NB4 (cell line): ENCODE measurements around the gene RAMAC.

Source experiments
- DNase-seq: peaks from one replicate; pipeline ENCODE4 v3.0.0; 2010; ENCODE audit warnings: low read depth
- H3K4me3 ChIP-seq: one replicate; pipeline ENCODE4 v1.5.1; 2011; ENCODE audit warnings: mild to moderate bottlenecking, low read depth, low read length, moderate library complexity
- CTCF ChIP-seq: IDR thresholded peaks from one replicate; pipeline ENCODE4 v1.5.1; 2012; ENCODE audit warnings: low read depth, low read length
- MAX ChIP-seq: IDR thresholded peaks from 2 replicates; pipeline ENCODE4 v1.6.1; 2011; ENCODE audit warnings: low read depth, low read length
- MYC ChIP-seq: IDR thresholded peaks from 2 replicates; pipeline ENCODE4 v1.6.1; 2011; ENCODE audit warnings: low read depth, low read length
- POLR2A ChIP-seq: IDR thresholded peaks from 2 replicates; pipeline ENCODE4 v1.6.1; 2011; ENCODE audit warnings: mild to moderate bottlenecking; ENCODE audit not compliant: insufficient read length; ENCODE audit errors: extremely low read depth

The RAMAC gene

GRCh38 chr15:82980981-82981380 is 5.0 kb upstream of the RAMAC start:
- DNase-seq = no peak
- no peak overlapping the region for H3K4me3 ChIP-seq
- no peak for TF ChIP-seq CTCF
- TF ChIP-seq MAX = no peak
- no peak for TF ChIP-seq MYC
- TF ChIP-seq POLR2A = no peak

GRCh38 chr15:82986442-82986780 is 401 bp downstream of the RAMAC start:
- TF ChIP-seq MAX (no peak), POLR2A (no peak), CTCF (no peak), MYC (no peak)
- peak overlapping the region; percentile 99 for H3K4me3 ChIP-seq
- peak; percentile 45 for DNase-seq

- H3K4me3 ChIP-seq = no peak overlapping the region
- DNase-seq = no peak
- TF ChIP-seq CTCF = no peak
- no peak for TF ChIP-seq MAX
- no peak for TF ChIP-seq POLR2A
- TF ChIP-seq MYC = no peak
These were observed 6.5 kb downstream of the RAMAC start for GRCh38 chr15:82992436-82992998.

- no peak overlapping the region for H3K4me3 ChIP-seq
- DNase-seq = no peak
- TF ChIP-seq MYC (no peak), MAX (no peak), POLR2A (no peak), CTCF (no peak)
These were observed 7.1 kb downstream of the RAMAC start for GRCh38 chr15:82993144-82993543.

GRCh38 chr15:82995076-82995475 is 9.1 kb downstream of the RAMAC start:
- DNase-seq = no peak
- TF ChIP-seq CTCF = no peak
- TF ChIP-seq MYC = no peak
- no peak for TF ChIP-seq POLR2A
- no peak for TF ChIP-seq MAX
- H3K4me3 ChIP-seq = no peak overlapping the region

- no peak for DNase-seq
- TF ChIP-seq MAX = no peak
- TF ChIP-seq MYC = no peak
- no peak for TF ChIP-seq POLR2A
- no peak for TF ChIP-seq CTCF
- no peak overlapping the region for H3K4me3 ChIP-seq
These were observed 9.9 kb downstream of the RAMAC start for GRCh38 chr15:82995938-82996337.
